Measurements from ENCODE around the gene ACVR1B. TPM values are rescaled to one million over a fixed set of nuclear protein-coding genes. Genes with fewer than 3 reads are reported as not detected.

ACVR1B gene
- total RNA-seq, 1 donor, result 17.1 TPM

GRCh38 chr12:51917041-51917590, 34.4 kb upstream of the ACVR1B start:
- no peak overlapping the region for H3K4me3 ChIP-seq (ENCODE audit: low read depth, low read length)
- TF ChIP-seq, protein P1, sequence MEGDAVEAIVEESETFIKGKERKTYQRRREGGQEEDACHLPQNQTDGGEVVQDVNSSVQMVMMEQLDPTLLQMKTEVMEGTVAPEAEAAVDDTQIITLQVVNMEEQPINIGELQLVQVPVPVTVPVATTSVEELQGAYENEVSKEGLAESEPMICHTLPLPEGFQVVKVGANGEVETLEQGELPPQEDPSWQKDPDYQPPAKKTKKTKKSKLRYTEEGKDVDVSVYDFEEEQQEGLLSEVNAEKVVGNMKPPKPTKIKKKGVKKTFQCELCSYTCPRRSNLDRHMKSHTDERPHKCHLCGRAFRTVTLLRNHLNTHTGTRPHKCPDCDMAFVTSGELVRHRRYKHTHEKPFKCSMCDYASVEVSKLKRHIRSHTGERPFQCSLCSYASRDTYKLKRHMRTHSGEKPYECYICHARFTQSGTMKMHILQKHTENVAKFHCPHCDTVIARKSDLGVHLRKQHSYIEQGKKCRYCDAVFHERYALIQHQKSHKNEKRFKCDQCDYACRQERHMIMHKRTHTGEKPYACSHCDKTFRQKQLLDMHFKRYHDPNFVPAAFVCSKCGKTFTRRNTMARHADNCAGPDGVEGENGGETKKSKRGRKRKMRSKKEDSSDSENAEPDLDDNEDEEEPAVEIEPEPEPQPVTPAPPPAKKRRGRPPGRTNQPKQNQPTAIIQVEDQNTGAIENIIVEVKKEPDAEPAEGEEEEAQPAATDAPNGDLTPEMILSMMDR (IDR thresholded peaks at IDR 0.05; ENCODE audit: insufficient read depth, low read length), result no peak
- DNase-seq (ENCODE audit: low read depth), result no peak

- H3K4me3 ChIP-seq (ENCODE audit: low read depth, low read length), result no peak overlapping the region
- DNase-seq (ENCODE audit: low read depth), result no peak
- TF ChIP-seq, protein P1 (IDR thresholded peaks at IDR 0.05; ENCODE audit: insufficient read depth, low read length), result no peak
These were observed 33.6 kb upstream of the ACVR1B start for GRCh38 chr12:51917746-51918453.

DNA sequence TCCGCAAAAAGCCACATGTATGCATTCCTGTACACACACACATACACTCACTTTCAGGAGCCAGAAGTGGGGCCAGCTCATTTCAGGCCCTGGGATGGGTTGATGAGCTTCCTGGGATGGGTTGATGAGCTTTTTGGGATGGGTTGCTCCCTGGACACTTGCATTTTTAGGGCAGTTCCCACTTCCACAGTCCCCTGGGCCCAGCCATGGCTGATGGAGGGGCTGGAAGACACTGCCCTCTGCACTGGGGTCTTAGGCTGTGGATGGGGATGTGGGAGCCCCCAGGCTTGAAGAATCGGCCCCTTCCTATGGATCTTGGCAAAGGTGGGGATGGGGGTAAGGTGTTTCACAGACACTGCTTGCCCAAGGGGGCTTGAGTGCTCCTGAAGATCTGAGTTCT, 31.5 kb upstream of the ACVR1B start:
- no peak overlapping the region for H3K4me3 ChIP-seq (ENCODE audit: low read depth, low read length)
- TF ChIP-seq, protein P1 (IDR thresholded peaks at IDR 0.05; ENCODE audit: insufficient read depth, low read length), result no peak
- DNase-seq (ENCODE audit: low read depth), result no peak

GRCh38 chr12:51921017-51921725, 30.3 kb upstream of the ACVR1B start:
- DNase-seq (ENCODE audit: low read depth), result no peak
- no peak overlapping the region for H3K4me3 ChIP-seq (ENCODE audit: low read depth, low read length)
- TF ChIP-seq, protein P1 (IDR thresholded peaks at IDR 0.05; ENCODE audit: insufficient read depth, low read length), result no peak

DNA sequence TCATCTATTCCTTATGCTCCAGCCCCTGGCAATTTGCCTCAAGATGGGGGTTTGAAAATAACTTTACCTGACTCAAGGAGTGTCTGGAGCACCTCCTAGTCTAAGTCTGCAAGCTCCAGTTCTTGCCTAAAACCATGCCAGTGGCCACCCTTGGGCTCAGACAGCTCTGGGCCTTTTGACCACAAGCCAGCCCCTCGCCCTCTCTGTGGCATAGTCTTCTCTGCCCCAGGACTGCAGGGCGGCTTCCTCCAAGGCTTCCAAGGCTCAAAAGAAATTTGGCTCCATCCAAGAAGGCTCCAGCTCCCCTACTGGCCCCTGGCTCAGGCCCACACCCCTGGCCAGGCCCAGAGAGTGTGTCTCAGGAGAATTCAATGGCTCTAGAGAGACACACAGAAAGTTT, 29.4 kb upstream of the ACVR1B start:
- H3K4me3 ChIP-seq (ENCODE audit: low read depth, low read length), result no peak overlapping the region
- TF ChIP-seq, protein P1 (IDR thresholded peaks at IDR 0.05; ENCODE audit: insufficient read depth, low read length), result no peak
- DNase-seq (ENCODE audit: low read depth), result no peak

DNA sequence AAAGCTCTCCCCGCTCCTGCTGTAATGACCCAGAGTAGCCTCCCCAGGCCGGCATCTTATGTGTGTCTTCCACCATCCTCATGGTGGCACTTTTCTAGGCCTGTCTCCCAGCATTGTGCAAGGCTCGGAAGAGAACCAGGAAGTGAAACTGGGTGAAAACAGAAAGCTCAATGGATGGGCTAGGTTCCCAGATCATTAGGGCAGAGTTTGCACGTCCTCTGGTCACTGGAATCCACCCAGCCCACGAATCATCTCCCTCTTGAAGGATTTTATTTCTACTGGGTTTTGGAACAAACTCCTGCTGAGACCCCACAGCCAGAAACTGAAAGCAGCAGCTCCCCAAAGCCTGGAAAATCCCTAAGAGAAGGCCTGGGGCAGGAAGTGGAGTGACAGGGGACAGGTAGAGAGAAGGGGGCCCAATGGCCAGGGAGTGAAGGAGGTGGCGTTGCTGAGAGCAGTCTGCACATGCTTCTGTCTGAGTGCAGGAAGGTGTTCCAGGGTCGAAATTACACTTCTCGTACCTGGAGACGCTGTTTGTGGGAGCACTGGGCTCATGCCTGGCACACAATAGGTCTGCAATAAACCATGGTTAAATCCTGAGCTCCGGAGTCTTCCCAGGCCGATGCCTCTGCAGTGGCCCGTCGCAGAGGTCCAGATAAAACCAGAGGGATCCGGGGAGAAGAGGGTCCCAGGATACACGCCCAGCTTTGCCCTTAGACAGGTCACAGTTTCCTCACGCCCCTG, 28.6 kb upstream of the ACVR1B start:
- TF ChIP-seq, protein P1 (IDR thresholded peaks at IDR 0.05; ENCODE audit: insufficient read depth, low read length), result peak; percentile 10
- no peak overlapping the region for H3K4me3 ChIP-seq (ENCODE audit: low read depth, low read length)
- peak; percentile 84 for DNase-seq (ENCODE audit: low read depth)

Data from fibroblast of the aortic adventitia (primary cell).